Hippocampal formation (tissue), 2 donors: Measurements from ENCODE around the gene FOXN4.

ENCODE experiments used
- DNase-seq, 2 donors: peaks; one replicate each; lab custom pipeline; 2025; lab: John Stamatoyannopoulos, UW

FOXN4 gene

DNA sequence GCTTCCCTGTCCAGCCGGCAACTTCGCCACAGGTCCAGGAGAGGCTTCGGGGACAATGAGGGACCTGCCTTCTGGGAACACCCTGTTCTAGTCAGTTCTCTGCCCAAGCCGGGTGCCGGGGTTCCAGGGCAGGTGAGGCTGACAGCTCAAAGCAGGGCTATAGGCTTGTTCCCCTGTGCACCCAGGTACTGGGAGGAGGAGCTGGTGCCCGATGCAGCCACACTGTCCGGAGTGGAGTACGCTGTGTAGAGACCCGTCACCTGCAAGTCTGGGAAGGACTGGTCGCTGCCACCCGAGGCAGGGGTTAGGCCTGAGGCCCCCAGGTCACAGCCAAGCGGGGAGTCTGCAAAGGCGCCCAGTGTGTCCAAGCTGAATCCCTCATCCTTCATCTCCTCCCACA is 29.6 kb downstream of the FOXN4 start:
- no peak for DNase-seq

DNA sequence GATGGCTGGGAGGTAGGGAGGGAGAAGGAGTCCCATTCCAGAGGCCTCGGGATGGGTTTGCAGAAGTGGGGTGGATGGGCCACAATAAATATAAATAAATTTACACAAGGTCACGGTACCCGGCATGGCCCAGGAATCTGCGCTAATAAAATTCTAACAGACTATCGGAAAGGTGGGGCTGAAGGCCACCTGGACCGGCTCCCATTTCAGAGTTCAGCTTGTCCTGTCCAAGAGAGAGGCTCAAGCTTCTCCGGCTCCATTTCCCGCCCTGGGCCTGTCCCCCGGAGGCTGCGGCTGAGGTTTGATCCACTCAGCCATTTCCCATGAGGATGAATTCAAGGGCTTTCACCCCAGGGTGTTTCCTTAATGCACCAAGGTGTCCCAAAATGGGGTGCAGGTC is 30.2 kb downstream of the FOXN4 start:
- no peak for DNase-seq

DNA sequence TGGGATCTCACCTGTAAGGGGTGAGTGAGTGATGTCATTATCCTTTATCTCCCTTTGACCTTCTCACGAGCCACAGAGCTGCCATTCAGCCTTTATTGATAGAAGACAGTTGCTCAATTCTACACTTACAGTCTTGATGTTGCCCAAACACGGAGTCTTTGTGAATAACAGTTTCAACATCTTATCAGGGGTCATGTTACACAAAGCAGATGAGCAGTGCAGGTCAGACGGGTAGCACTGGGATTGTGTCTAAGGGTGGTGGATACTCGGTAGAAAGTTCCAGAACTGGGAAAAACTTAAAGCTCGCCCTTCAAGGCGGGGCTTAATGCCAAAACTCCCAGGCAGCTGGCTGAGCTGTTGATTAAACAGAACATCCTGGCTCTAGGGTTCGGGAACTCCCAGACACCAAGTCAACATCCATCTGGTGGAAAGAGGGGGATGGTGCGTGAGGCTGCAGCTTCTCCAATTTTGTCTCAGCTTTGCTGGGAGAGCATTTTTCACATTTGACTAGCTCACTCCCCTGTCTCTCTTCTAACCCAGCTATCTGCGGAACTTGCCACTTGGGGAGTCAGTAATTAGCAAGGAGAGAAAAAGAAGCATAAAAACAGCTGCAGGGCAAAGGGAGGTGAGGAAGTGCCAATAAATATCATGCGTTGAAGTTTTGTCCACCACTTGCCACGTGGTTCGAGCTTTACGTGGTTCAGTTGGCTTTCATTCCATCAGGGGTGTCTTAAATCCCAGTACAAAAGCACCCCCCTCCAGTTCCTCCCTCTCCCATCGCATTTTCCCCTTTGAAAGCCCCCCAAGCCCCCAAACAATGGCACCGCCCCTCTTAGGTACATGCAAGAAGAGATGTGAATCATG is 31.0 kb downstream of the FOXN4 start:
- no peak for DNase-seq

DNA sequence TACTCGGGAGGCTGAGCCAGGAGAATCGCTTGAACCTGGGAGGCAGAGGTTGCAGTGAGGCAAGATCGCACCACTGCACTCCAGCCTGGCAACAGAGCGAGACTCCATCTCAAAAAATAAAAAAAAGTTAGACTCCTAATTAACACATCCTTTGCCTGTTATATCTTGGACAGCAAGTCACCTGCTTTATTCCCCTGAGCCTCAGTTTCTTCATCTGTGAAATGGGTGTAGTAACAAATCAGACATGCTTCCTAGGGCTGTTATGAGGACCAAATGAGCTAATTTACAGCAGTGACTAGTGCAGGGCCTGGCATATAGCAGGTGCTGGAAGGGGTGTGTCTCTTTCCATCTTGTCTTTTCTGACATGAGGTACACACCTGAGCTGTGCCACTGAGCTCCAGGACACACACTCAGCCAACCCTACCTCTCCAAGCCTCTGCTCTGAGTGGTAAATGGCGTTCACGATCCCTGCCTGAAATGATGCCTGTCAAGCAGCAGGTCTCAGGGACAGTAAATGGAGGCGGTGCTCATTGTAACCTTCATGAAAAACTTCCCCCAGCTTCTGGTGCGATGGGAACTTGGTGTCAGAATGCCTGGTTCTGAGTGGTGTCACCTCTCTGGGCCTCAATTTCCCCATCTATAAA is 31.7 kb downstream of the FOXN4 start:
- DNase-seq, result no peak

- DNase-seq, result no peak
Measured at GRCh38 chr12:109276160-109276559, 32.9 kb downstream of the FOXN4 start.

GRCh38 chr12:109275173-109275572 is 33.9 kb downstream of the FOXN4 start:
- no peak for DNase-seq

DNA sequence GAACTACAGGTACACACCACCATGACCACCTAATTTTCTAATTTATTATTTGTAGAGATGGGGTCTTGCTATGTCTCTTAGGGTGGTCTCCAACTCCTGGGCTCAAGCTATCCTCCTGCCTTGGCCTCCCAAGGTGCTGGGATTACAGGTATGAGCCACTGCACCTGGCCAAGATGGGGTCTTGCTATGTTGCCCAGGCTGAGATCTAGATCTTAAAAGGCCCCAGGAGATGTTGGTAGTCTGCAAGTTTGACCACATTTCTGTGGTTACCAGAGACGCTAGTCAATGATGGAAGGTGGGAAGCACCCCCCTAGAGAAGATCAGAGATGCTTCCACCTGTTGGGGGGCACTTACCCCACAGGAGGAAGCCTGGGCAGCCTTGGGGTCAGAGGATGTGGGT is 34.7 kb downstream of the FOXN4 start:
- no peak for DNase-seq

GRCh38 chr12:109273354-109273753 is 35.7 kb downstream of the FOXN4 start:
- DNase-seq, result no peak

- DNase-seq, result no peak
Measured at GRCh38 chr12:109271418-109271817, 37.7 kb downstream of the FOXN4 start.

GRCh38 chr12:109270494-109270893 is 38.6 kb downstream of the FOXN4 start:
- no peak for DNase-seq

DNA sequence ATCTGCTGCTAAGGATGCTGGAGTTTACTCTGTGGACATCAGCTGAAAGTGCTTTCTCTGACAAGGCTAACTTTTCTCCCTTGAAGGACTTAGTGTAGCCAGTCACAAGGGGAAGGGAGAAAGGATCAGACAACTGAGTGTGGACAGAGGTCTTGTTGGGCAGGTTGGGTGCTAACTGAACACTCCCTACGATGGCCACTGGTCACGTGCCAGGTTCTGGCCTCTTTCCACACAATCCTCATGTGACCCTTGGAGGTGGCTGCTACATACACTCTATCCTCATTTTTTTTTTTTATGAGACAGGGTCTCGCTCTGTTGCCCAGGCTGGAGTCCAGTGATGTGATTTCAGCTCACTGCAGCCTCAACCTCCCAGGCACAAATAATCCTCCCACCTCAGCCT is 39.7 kb downstream of the FOXN4 start:
- no peak for DNase-seq

DNA sequence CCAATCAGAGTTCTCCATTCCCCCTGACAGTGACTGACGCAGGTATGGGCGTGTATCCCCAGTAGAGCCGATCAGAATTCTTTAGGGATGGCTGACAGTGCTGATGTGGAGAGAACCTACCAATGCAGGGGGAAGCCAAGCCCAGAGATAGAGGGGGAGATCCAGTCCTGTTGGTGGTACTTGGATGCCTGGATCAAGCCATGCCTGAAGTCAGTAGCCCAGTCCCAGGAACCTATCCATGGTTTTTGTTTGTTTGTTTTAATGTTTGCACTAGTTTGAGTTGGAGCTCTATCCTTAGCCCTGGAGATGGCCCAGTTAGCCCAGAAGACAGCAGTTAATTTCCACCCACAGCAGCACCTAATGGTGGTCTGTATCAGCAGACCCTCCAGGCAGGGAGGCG is 40.2 kb downstream of the FOXN4 start:
- no peak for DNase-seq

DNA sequence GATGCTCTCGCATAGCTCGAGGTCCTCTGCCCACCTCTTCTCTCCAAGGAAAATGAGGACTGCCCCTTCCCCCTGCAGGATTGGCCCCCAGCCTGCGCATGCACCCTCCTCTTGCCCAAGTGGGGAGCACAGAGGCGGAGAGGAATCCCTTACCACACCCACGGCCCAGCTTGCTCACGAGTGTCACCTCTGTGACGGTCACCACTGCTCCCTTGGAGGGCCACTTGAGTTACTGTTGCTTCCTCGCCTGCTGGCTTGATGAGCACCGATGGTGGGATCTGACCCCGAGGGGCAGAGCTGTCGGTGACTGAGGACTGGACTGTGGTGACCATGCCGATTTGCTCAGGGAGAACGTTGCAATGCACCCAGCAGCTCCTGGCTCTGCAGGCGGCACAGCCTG is 41.7 kb downstream of the FOXN4 start:
- DNase-seq, result no peak

DNA sequence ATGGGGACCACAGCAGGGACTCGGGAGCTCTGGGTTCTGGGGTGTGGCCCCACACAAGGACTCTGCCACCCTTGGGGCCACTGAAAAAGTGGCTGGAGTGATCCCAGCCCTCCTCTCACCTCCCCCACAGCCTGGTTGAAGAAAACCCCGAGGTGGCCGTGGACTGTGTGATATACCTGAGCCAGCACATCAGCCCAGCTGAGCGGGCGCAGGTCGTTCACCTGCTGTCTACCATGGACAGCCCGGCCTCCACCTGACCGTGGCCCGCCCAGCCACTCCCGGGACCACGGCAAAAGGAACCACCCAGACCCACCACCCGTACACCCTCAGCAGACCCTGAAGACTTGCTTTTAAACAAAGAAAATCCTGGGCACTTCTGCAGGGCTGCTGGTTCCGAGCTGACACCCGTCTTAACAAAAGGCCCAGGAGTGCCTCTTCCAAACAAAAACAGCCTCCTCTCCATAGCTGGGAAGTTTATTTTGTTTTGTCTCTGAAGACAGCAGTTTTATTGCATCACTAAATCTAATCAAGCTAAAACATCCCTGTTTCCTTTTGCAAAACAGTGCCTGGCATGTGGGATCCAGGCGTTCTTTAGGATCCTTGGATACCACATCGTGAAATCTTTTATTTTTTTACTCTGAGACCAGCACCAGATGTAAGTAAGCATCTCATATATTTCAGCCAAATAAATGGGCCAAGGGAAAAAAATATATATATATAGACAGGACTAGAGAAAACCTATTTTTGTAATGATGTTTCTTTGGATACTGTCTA is 42.8 kb downstream of the FOXN4 start:
- DNase-seq, result no peak

DNA sequence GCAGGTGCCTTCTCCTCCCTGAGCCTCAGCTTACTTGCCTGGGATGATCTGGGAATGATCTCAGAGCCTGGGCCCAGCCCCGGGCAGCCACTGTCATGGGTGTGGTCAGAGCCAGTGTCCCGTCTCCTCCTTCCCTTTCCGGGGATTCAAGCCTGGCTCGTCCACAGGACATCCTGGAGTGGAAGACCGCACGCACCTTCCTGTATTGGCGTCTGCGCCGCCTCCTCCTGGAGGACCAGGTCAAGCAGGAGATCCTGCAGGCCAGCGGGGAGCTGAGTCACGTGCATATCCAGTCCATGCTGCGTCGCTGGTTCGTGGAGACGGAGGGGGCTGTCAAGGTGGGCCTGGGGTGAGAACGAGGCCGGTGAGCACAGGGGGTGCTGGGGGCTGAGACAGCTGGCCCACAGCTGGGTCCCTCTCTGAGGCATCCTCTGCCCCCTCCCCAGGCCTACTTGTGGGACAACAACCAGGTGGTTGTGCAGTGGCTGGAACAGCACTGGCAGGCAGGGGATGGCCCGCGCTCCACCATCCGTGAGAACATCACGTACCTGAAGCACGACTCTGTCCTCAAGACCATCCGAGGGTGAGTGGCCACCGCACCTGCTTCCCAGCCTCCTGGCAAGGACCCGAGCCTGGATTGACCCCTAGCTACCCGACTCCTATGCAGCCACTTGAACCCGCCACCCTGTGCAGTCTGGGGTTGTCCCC is 44.0 kb downstream of the FOXN4 start:
- DNase-seq, result no peak

DNA sequence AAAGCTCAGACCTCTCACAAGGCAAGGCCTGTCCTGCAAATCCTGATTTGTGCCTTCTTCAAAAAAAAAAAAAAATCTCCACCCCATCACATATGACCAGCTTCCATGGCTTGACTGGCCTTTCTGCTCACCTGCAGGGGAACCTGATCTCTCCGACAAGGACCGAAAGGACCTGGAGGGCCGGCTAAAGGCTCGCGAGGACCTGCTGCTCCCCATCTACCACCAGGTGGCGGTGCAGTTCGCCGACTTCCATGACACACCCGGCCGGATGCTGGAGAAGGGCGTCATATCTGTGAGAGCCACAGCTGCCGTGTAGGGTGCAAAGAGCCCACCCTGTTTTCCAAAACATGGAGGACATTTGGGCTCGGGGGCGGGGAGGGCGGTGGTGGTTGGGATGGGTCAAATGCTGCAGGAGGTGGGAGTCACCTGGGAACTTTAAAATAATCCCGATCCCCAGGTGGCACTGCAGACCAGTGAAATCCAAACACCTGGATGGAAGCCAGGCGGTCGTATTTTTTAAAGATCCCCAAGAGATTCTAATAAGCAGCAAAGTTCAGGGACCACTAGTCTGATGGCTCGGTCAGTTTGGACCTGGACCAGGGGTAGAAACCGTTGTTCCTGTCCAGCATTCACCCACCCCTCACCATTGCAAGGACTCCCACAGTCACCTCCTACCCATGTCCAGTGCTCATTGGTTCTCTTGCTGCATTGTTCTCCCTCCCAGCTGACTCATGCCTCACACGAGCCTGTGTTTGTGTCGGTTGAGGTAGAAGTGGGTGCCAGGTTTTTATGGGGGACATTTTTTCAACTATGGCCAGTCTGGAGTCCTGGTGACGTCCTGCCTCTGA is 44.8 kb downstream of the FOXN4 start:
- peak; percentile 6 to 33 for DNase-seq

DNA sequence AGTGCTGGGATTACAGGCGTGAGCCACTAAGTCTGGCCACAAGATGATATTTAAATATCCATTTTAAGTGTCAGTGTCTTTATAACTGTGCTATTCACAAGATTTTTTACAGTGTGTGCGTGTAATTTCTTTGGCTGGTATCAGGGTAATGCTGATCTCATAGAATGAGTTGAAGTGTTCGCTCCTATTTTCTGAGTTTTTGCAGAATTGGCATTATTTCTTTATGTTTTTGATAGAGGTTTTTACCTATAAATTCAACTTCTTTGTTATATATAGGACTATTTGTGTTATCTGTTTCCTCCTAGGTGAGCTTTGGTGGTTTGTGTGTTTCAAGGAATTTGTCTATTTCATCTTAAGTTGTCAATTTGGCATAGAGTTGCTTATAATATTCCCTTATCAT is 45.6 kb downstream of the FOXN4 start:
- no peak for DNase-seq

- no peak for DNase-seq
Measured at GRCh38 chr12:109261939-109262338, 47.1 kb downstream of the FOXN4 start.

- no peak for DNase-seq
Measured at GRCh38 chr12:109261087-109261486, 48.0 kb downstream of the FOXN4 start.

- no peak for DNase-seq
Measured at GRCh38 chr12:109259545-109259895, 49.6 kb downstream of the FOXN4 start.
